K562 (cell line): ENCODE measurements around the gene TBL1XR1.

Experiments
- MCM7 ChIP-seq, 2 experiments: fragments of 450-650 bp; IDR thresholded peaks; 2 replicates each; pipeline ENCODE4 v1.6.1; 2016 to 2018
- RNF2 ChIP-seq: sonication (generic); IDR thresholded peaks from 2 replicates; pipeline ENCODE4 v1.6.1; 2016
- YY1 ChIP-seq, 3 experiments: IDR thresholded peaks; 2 replicates each; pipeline ENCODE4 v1.6.1; 2011; ENCODE audit warnings: low read length in 2 of 3, mild to moderate bottlenecking in 2 of 3, moderate library complexity in 2 of 3, borderline replicate concordance in 1 of 3, control low read depth in 1 of 3, low read depth in 1 of 3; ENCODE audit not compliant: insufficient read depth in 3 of 3, insufficient replicate concordance in 2 of 3, control insufficient read depth in 1 of 3, insufficient read length in 1 of 3; ENCODE audit errors: extremely low read depth in 1 of 3
- ZNF24 ChIP-seq: fragments of 450-650 bp; IDR thresholded peaks from 2 replicates; pipeline ENCODE4 v1.6.1; 2016
- TF ChIP-seq, protein P1 (sequence below), 3 experiments: IDR thresholded peaks in 2 of 3; conservative IDR thresholded peaks in 1 of 3; 2 replicates each; pipeline ENCODE4 v1.5.1; 2011 to 2012; ENCODE audit warnings: low read length in 3 of 3, mild to moderate bottlenecking in 3 of 3, control low read depth in 2 of 3, improper control_type of control experiment in 1 of 3, inconsistent platforms in 1 of 3, low read depth in 1 of 3, mixed read lengths in 1 of 3, moderate library complexity in 1 of 3; ENCODE audit not compliant: insufficient read depth in 2 of 3

DNA sequence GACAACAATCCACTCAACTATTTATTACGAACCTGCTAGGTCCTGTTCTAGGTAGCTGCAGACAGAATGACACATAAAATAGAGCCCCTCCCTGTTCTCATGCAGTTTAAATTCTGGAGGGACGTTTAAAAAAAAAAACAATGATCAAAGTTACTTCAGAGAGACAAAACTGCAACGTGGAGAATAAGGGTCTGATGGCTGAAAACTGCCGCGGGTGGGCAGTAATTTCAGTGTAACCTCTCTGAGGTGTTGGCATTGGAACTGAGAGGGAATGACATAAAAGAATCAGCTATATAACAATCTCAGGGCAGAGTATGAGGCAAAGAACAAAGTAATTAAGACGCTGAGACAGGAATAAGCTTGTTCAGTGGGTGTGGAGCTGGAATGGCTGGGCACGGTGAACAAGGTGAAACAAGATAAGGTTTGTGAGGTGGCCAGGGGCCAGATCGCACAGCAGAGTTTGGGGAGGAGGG, 19.5 kb downstream of the TBL1XR1 start:
- TF ChIP-seq, protein P1, sequence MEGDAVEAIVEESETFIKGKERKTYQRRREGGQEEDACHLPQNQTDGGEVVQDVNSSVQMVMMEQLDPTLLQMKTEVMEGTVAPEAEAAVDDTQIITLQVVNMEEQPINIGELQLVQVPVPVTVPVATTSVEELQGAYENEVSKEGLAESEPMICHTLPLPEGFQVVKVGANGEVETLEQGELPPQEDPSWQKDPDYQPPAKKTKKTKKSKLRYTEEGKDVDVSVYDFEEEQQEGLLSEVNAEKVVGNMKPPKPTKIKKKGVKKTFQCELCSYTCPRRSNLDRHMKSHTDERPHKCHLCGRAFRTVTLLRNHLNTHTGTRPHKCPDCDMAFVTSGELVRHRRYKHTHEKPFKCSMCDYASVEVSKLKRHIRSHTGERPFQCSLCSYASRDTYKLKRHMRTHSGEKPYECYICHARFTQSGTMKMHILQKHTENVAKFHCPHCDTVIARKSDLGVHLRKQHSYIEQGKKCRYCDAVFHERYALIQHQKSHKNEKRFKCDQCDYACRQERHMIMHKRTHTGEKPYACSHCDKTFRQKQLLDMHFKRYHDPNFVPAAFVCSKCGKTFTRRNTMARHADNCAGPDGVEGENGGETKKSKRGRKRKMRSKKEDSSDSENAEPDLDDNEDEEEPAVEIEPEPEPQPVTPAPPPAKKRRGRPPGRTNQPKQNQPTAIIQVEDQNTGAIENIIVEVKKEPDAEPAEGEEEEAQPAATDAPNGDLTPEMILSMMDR (IDR thresholded peaks at IDR 0.05 in 2 of 3, conservative IDR thresholded peaks at IDR 0.05 in 1 of 3; ENCODE audit: insufficient read depth in 2 of 3, low read depth in 1 of 3, low read length in 3 of 3) = no peak
- TF ChIP-seq YY1 (IDR thresholded peaks at IDR 0.05; ENCODE audit: borderline replicate concordance in 1 of 3, control insufficient read depth in 1 of 3, extremely low read depth in 1 of 3, insufficient read depth in 3 of 3, insufficient read length in 1 of 3, insufficient replicate concordance in 2 of 3, low read depth in 1 of 3, low read length in 2 of 3) (no peak), RNF2 (no peak), ZNF24 (no peak), MCM7 (IDR thresholded peaks at IDR 0.05) (no peak)
